PFSK-1 (cell line): Measurements from ENCODE around the gene ZNF641.

Source experiments
- FOXP2 ChIP-seq: optimal IDR thresholded peaks from 2 replicates; pipeline ENCODE3; 2011; ENCODE audit warnings: borderline replicate concordance, control low read depth, inconsistent platforms; ENCODE audit not compliant: insufficient read depth; ENCODE audit errors: extremely low read length, extremely low read depth
- POLR2AphosphoS5 ChIP-seq: IDR thresholded peaks from 2 replicates; pipeline ENCODE4 v1.6.1; 2012; ENCODE audit warnings: low read depth, mild to moderate bottlenecking, control low read depth, low read length, moderate library complexity
- REST ChIP-seq, 2 experiments: IDR thresholded peaks; 2 replicates each; pipeline versions ENCODE4 v1.6.1 to v1.8.0; 2011 to 2012; ENCODE audit warnings: low read depth in 2 of 2, low read length in 2 of 2, control low read depth in 1 of 2, inconsistent platforms in 1 of 2, mild to moderate bottlenecking in 1 of 2, moderate library complexity in 1 of 2; ENCODE audit not compliant: insufficient read depth in 1 of 2
- SIN3A ChIP-seq: IDR thresholded peaks from 2 replicates; pipeline ENCODE4 v1.6.1; 2012; ENCODE audit warnings: mild to moderate bottlenecking, low read length, moderate library complexity, borderline replicate concordance; ENCODE audit not compliant: insufficient read depth
- TAF1 ChIP-seq: IDR thresholded peaks from 2 replicates; pipeline ENCODE4 v1.6.1; 2012; ENCODE audit warnings: low read length, control low read depth, borderline replicate concordance; ENCODE audit not compliant: insufficient read depth

Gene ZNF641

GRCh38 chr12:48340943-48341342 lies 9.8 kb downstream of the ZNF641 start:
- TF ChIP-seq TAF1 (no peak), REST (IDR thresholded peaks at IDR 0.05; ENCODE audit: insufficient read depth in 1 of 2, low read depth in 2 of 2, low read length in 2 of 2) (no peak), SIN3A (no peak), FOXP2 (no peak), POLR2AphosphoS5 (no peak)

GRCh38 chr12:48339442-48340117 lies 11.1 kb downstream of the ZNF641 start:
- TF ChIP-seq FOXP2, result no peak
- no peak for TF ChIP-seq SIN3A
- TF ChIP-seq TAF1, result no peak
- TF ChIP-seq REST (IDR thresholded peaks at IDR 0.05; ENCODE audit: insufficient read depth in 1 of 2, low read depth in 2 of 2, low read length in 2 of 2), result no peak
- no peak for TF ChIP-seq POLR2AphosphoS5

GRCh38 chr12:48336564-48336963 lies 14.2 kb downstream of the ZNF641 start:
- TF ChIP-seq REST (IDR thresholded peaks at IDR 0.05; ENCODE audit: insufficient read depth in 1 of 2, low read depth in 2 of 2, low read length in 2 of 2) (no peak), FOXP2 (no peak), SIN3A (no peak), TAF1 (no peak), POLR2AphosphoS5 (no peak)

GRCh38 chr12:48336061-48336460 lies 14.7 kb downstream of the ZNF641 start:
- TF ChIP-seq POLR2AphosphoS5 (no peak), FOXP2 (no peak), REST (IDR thresholded peaks at IDR 0.05; ENCODE audit: insufficient read depth in 1 of 2, low read depth in 2 of 2, low read length in 2 of 2) (no peak), TAF1 (no peak)

GRCh38 chr12:48334808-48335207 lies 15.9 kb downstream of the ZNF641 start:
- TF ChIP-seq TAF1 (no peak), REST (IDR thresholded peaks at IDR 0.05; ENCODE audit: insufficient read depth in 1 of 2, low read depth in 2 of 2, low read length in 2 of 2) (no peak), SIN3A (no peak), FOXP2 (no peak), POLR2AphosphoS5 (no peak)
